GM23338 (cell line): ENCODE results near the gene GLB1L. TPM values are rescaled to one million over a fixed set of nuclear protein-coding genes. Genes with fewer than 3 reads are reported as not detected.

ENCODE experiments used
- ATAC-seq: fragments of 200-7000 bp; cut with Tn5 transposase; 3 replicates; pipeline ENCODE4 v1.9.1; 2020
- DNase-seq: peaks from one replicate; pipeline ENCODE4 v3.0.0-alpha.2; 2015; ENCODE audit warnings: low spot score
- H2AFZ ChIP-seq: fragments of 200-600 bp; sonication (generic); 2 replicates; pipeline ENCODE4 v1.8.0; 2016; ENCODE audit warnings: antibody characterized with exemption, mild to moderate bottlenecking, moderate library complexity
- H3F3A ChIP-seq: fragments of 200-600 bp; sonication (generic); replicated peaks from 2 replicates; pipeline ENCODE4 v1.8.0; 2017; ENCODE audit warnings: antibody characterized with exemption, mixed run types, low read depth
- H3K27ac ChIP-seq: fragments of 200-600 bp; sonication (generic); 2 replicates; pipeline ENCODE4 v1.6.1; 2016; ENCODE audit warnings: low read depth
- H3K27me3 ChIP-seq: fragments of 200-600 bp; sonication (generic); 2 replicates; pipeline ENCODE4 v1.8.0; 2016; ENCODE audit warnings: mild to moderate bottlenecking, mixed run types, moderate library complexity; ENCODE audit not compliant: insufficient read depth
- H3K36me3 ChIP-seq: fragments of 200-600 bp; sonication (generic); 2 replicates; pipeline ENCODE4 v1.8.0; 2016; ENCODE audit warnings: mild to moderate bottlenecking; ENCODE audit not compliant: insufficient read depth
- H3K4me1 ChIP-seq: fragments of 200-600 bp; sonication (generic); 2 replicates; pipeline ENCODE4 v1.8.0; 2016; ENCODE audit warnings: mild to moderate bottlenecking, moderate library complexity; ENCODE audit not compliant: insufficient read depth
- H3K4me2 ChIP-seq: fragments of 200-600 bp; sonication (generic); 2 replicates; pipeline ENCODE4 v1.7.1; 2017; ENCODE audit warnings: mixed run types
- H3K4me3 ChIP-seq: fragments of 200-600 bp; sonication (generic); 2 replicates; pipeline ENCODE4 v1.6.1; 2016; ENCODE audit warnings: mixed run types
- H3K79me2 ChIP-seq: fragments of 200-600 bp; sonication (generic); replicated peaks from 2 replicates; pipeline ENCODE4 v1.8.0; 2017; ENCODE audit warnings: mild to moderate bottlenecking; ENCODE audit not compliant: insufficient read depth
- H3K9me2 ChIP-seq: fragments of 200-600 bp; sonication (generic); 2 replicates; pipeline ENCODE4 v1.8.0; 2017; ENCODE audit not compliant: insufficient read depth
- H4K20me1 ChIP-seq: fragments of 200-600 bp; sonication (generic); replicated peaks from 2 replicates; pipeline ENCODE4 v1.8.0; 2017; ENCODE audit warnings: mild to moderate bottlenecking; ENCODE audit not compliant: insufficient read depth
- H3K27ac Mint-ChIP-seq: 2 replicates; pipeline ENCODE4 v1.8.0; 2020; ENCODE audit warnings: inconsistent platforms, mild to moderate bottlenecking, moderate library complexity, mixed read lengths
- H3K27me3 Mint-ChIP-seq: 3 replicates; pipeline ENCODE4 v1.8.0; 2022; ENCODE audit warnings: low read depth, mild to moderate bottlenecking, moderate library complexity, mixed read lengths, inconsistent platforms; ENCODE audit not compliant: insufficient read depth, poor library complexity
- H3K36me3 Mint-ChIP-seq: 3 replicates; pipeline ENCODE4 v1.8.0; 2021; ENCODE audit warnings: low read depth, mild to moderate bottlenecking, inconsistent platforms, moderate library complexity, mixed read lengths
- H3K4me1 Mint-ChIP-seq: 3 replicates; pipeline ENCODE4 v1.8.0; 2020; ENCODE audit warnings: mild to moderate bottlenecking, inconsistent platforms, mixed read lengths
- H3K4me3 Mint-ChIP-seq: 3 replicates; pipeline ENCODE4 v1.8.0; 2021; ENCODE audit warnings: moderate library complexity, mild to moderate bottlenecking, inconsistent platforms, mixed read lengths
- H3K9me3 Mint-ChIP-seq: 3 replicates; pipeline ENCODE4 v1.8.0; 2020; ENCODE audit warnings: moderate library complexity, mild to moderate bottlenecking, inconsistent platforms, mixed read lengths
- CREB1 ChIP-seq: fragments of 250-450 bp; sonication (Bioruptor Pico); IDR thresholded peaks from 2 replicates; pipeline ENCODE4 v1.5.0; 2020; ENCODE audit warnings: low read depth, mild to moderate bottlenecking, moderate library complexity
- CTCF ChIP-seq, 2 experiments: fragments of 200-600 bp in 1 of 2; sonication (generic) in 1 of 2; conservative IDR thresholded peaks; 2 replicates each; pipeline versions ENCODE4 v1.5.1 to v1.6.1; 2016 to 2017; ENCODE audit warnings: antibody characterized with exemption in 2 of 2, low read depth in 2 of 2, mild to moderate bottlenecking in 2 of 2, moderate library complexity in 1 of 2
- EZH2 ChIP-seq: fragments of 200-600 bp; sonication (generic); IDR thresholded peaks from one replicate; pipeline ENCODE4 v1.8.0; 2017; ENCODE audit warnings: antibody characterized with exemption, mild to moderate bottlenecking, low read depth; ENCODE audit not compliant: unreplicated experiment
- NANOG ChIP-seq: IDR thresholded peaks from 2 replicates; pipeline ENCODE4 v1.6.1; 2016; ENCODE audit warnings: antibody characterized with exemption, borderline replicate concordance
- REST ChIP-seq: IDR thresholded peaks from one replicate; pipeline ENCODE4 v1.6.1; 2018; ENCODE audit warnings: antibody characterized with exemption; ENCODE audit not compliant: unreplicated experiment
- STAT1 ChIP-seq: IDR thresholded peaks from one replicate; pipeline ENCODE4 v1.6.1; 2016; ENCODE audit warnings: antibody characterized with exemption; ENCODE audit not compliant: unreplicated experiment
- ZNF114 ChIP-seq: fragments of 250-450 bp; sonication (Bioruptor Pico); IDR thresholded peaks from 2 replicates; pipeline ENCODE4 v1.5.0; 2020; ENCODE audit warnings: mild to moderate bottlenecking, moderate library complexity
- ZNF331 ChIP-seq: fragments of 250-450 bp; sonication (Bioruptor Pico); IDR thresholded peaks from 2 replicates; pipeline ENCODE4 v1.5.0; 2020; ENCODE audit warnings: low read depth, mild to moderate bottlenecking, moderate library complexity
- ZNF462 ChIP-seq: fragments of 250-450 bp; sonication (Bioruptor Pico); IDR thresholded peaks from 2 replicates; pipeline ENCODE4 v1.5.0; 2020; ENCODE audit warnings: mild to moderate bottlenecking, moderate library complexity
- polyA plus RNA-seq: library from polyadenylated mRNA; unstranded; fragments of >200 nt; fragmentation: Nextera tagmentation; extraction: Ambion mirVana; gene quantifications from 2 replicates; pipeline ENCODE4 v1.2.1, GENCODE V29; 2016
- total RNA-seq: library from RNA; depleted of rRNA; stranded (reverse); fragments of >200 nt; shearing (Covaris generic); gene quantifications from 2 replicates; pipeline ENCODE4 v1.2.3, GENCODE V29; 2014

GLB1L gene
- total and polyA plus RNA-seq, 2 experiments from 2014 or later = 1.7 to 5.4 TPM

GRCh38 chr2:219215871-219216534 is 29.2 kb downstream of the GLB1L start:
- DNase-seq = peak; percentile 54
- Mint-ChIP-seq H3K27me3 (peaks cover 17% of the 10 kb centered on the region), H3K9me3 (no peaks in the 10 kb centered on the region), H3K36me3 (peaks cover 51% of the 10 kb centered on the region), H3K27ac (peak overlapping the region; percentile 40; the same call in 1 of the 2 replicates), H3K4me3 (peak overlapping the region; percentile 46; the same call in 1 of the 3 replicates), H3K4me1 (peaks cover 21% of the 10 kb centered on the region)
- Histone ChIP-seq H3K4me2 (no peak overlapping the region), H3K79me2 (no peaks in the 10 kb centered on the region), H3K27ac (no peak overlapping the region), H3K9me2 (no peaks in the 10 kb centered on the region), H2AFZ (no peak overlapping the region), H3K27me3 (no peaks in the 10 kb centered on the region), H3K36me3 (no peaks in the 10 kb centered on the region; the same call in 1 of the 2 replicates), H3F3A (peaks cover 9% of the 10 kb centered on the region; the same call in 1 of the 2 replicates), H4K20me1 (no peaks in the 10 kb centered on the region), H3K4me1 (peaks cover 17% of the 10 kb centered on the region), H3K4me3 (no peak overlapping the region)
- no peak for TF ChIP-seq CREB1 (CRISPR knock-in tag)
- no peak for ATAC-seq

GRCh38 chr2:219214786-219215185 is 30.5 kb downstream of the GLB1L start:
- peaks cover 21% of the 10 kb centered on the region for H3K4me1 Mint-ChIP-seq
- H3K9me3 Mint-ChIP-seq = no peaks in the 10 kb centered on the region
- ATAC-seq (no peak), DNase-seq (no peak)
- no peaks in the 10 kb centered on the region for H3K27me3 ChIP-seq
- H3K79me2 ChIP-seq = no peaks in the 10 kb centered on the region
- H3F3A ChIP-seq = peaks cover 7% of the 10 kb centered on the region; the same call in 1 of the 2 replicates
- H3K4me3 Mint-ChIP-seq = no peak overlapping the region
- peaks cover 17% of the 10 kb centered on the region for H3K4me1 ChIP-seq
- H4K20me1 ChIP-seq = no peaks in the 10 kb centered on the region
- H2AFZ ChIP-seq = no peak overlapping the region
- peaks cover 60% of the 10 kb centered on the region for H3K36me3 Mint-ChIP-seq
- no peaks in the 10 kb centered on the region for H3K9me2 ChIP-seq
- no peak overlapping the region for H3K27ac ChIP-seq
- peaks cover 16% of the 10 kb centered on the region for H3K27me3 Mint-ChIP-seq
- no peaks in the 10 kb centered on the region; the same call in 1 of the 2 replicates for H3K36me3 ChIP-seq
- no peak overlapping the region for H3K4me2 ChIP-seq
- H3K4me3 ChIP-seq = no peak overlapping the region
- no peak overlapping the region for H3K27ac Mint-ChIP-seq
- TF ChIP-seq ZNF462 (CRISPR knock-in tag) (no peak), REST (no peak), ZNF331 (no peak), CTCF (conservative IDR thresholded peaks at IDR 0.05; ENCODE audit: low read depth in 2 of 2) (no peak), ZNF114 (CRISPR knock-in tag) (no peak), NANOG (no peak), STAT1 (no peak), EZH2 (no peak), CREB1 (CRISPR knock-in tag) (no peak)
